ENCODE data around the gene TOGARAM2. TPM values are rescaled to one million over a fixed set of nuclear protein-coding genes. Genes with fewer than 3 reads are reported as not detected.

The TOGARAM2 gene
- total and polyA plus RNA-seq, 8 donors = 1.5 to 7.3 (median 4.1) TPM

DNA sequence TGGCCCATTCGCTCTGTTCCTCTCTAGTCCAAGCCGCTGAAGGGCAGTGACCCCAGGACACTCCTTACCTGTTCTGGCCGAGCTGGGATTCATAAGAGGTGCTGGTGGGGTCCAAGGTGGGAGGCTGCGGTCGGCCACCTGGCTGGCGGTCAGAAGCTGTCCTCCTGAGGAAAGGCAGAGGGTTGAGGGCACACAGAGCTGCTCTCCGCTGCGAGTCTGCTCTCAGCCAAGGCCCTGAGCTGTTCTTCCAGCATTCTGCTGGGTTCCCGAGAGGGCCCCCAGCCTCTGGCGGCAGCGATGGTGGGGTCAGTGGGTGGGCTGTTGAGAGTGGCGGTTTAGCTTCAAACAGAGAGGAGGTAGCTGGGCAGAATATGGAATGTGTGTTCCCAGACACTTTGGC is 89.4 kb downstream of the TOGARAM2 start:
- no peaks in the 10 kb centered on the region for H3K9me3 ChIP-seq
- no peak overlapping the region for H3K27ac ChIP-seq
- TF ChIP-seq, protein P1, sequence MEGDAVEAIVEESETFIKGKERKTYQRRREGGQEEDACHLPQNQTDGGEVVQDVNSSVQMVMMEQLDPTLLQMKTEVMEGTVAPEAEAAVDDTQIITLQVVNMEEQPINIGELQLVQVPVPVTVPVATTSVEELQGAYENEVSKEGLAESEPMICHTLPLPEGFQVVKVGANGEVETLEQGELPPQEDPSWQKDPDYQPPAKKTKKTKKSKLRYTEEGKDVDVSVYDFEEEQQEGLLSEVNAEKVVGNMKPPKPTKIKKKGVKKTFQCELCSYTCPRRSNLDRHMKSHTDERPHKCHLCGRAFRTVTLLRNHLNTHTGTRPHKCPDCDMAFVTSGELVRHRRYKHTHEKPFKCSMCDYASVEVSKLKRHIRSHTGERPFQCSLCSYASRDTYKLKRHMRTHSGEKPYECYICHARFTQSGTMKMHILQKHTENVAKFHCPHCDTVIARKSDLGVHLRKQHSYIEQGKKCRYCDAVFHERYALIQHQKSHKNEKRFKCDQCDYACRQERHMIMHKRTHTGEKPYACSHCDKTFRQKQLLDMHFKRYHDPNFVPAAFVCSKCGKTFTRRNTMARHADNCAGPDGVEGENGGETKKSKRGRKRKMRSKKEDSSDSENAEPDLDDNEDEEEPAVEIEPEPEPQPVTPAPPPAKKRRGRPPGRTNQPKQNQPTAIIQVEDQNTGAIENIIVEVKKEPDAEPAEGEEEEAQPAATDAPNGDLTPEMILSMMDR (IDR thresholded peaks at IDR 0.05) = no peak
- H3K4me1 ChIP-seq = peaks cover 0 to 22% of the 10 kb centered on the region in 2 donors
- no peak overlapping the region for H3K4me3 ChIP-seq
- intact Hi-C loops (cut with DNase I) = no loop called here
- H3K27me3 ChIP-seq = no peaks in the 10 kb centered on the region
- ATAC-seq = no peak
- H3K36me3 ChIP-seq = no peaks in the 10 kb centered on the region
- DNase-seq = no peak

DNA sequence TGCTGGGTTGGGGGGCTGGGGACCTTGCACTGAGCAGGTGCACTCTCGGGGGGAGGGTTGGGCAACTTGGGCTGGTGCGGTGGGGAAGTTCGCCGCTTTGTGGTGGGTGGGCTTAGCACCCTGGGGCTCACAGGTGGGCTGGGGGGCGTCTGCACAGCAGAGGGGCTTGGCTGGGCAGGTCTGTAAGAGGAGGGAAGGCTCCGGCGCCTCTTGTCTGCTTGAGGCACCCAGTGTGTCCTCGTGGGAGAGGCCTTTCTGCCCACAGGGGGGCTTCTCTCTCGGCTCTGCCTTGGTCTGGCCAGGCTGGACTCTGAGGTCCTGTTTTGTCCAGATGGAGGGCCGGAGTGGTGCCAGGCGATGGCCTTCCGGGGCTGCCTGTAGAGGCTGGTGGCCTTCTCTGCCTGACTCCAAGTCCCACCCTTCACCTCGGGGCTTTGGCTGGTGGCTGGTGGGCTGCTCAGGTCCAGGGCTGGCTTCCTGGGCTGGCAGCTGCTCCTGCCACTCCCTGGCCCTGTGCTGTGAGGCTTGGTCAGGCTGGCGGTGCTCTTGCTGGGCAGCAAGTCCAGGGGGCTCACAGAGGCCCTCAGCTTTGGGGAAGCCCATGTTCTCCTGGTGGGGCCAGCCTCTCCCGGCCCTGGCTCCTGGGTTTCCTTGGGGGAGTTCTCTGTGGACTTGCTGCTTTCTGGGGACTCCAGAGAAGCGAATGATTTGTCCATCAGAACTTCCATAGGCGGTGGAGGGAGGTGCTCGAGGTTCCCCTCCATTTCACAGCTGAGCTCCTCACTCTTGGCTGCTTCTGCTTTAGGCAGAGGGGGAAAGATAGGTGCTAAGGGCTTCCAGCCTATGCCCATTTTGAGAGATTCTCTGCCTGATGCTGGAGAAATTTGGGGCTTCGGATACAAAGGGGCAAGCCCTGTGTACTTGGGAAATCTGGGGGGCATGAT is 90.2 kb downstream of the TOGARAM2 start:
- no peaks in the 10 kb centered on the region for H3K9me3 ChIP-seq
- H3K4me1 ChIP-seq = peaks cover 0 to 14% of the 10 kb centered on the region in 2 donors
- DNase-seq = no peak
- intact Hi-C loops (cut with DNase I) = no loop called here
- no peaks in the 10 kb centered on the region for H3K36me3 ChIP-seq
- H3K27ac ChIP-seq = no peak overlapping the region
- TF ChIP-seq, protein P1 (IDR thresholded peaks at IDR 0.05) = no peak
- no peaks in the 10 kb centered on the region for H3K27me3 ChIP-seq
- H3K4me3 ChIP-seq = no peak overlapping the region
- ATAC-seq = no peak

DNA sequence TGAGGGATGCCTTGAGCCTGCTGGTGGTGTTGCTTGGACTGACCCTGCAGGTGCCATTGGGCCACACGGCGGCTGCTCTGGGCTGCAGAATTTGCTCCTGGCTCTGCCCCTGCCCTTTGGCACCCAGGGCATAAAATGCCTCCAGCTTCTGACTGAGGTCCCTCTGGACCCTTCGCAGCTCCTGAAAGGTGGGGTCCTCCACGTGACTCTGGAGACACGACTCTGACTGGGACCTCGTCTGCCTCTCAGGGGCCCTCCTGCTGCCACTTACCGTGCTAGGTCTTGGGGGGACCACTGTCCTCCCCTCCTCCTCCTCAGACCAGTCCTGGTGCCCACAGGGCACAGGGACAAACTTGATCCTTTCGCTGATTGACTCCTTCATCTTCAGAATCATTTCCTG is 91.2 kb downstream of the TOGARAM2 start:
- Histone ChIP-seq H3K4me3 (no peak overlapping the region), H3K4me1 (peaks cover 0 to 5% of the 10 kb centered on the region in 2 donors), H3K36me3 (no peaks in the 10 kb centered on the region), H3K9me3 (no peaks in the 10 kb centered on the region), H3K27ac (no peak overlapping the region), H3K27me3 (no peaks in the 10 kb centered on the region)
- ATAC-seq = no peak
- no peak for DNase-seq
- intact Hi-C loops (cut with DNase I) = no loop called here
- TF ChIP-seq, protein P1 (IDR thresholded peaks at IDR 0.05) = no peak

DNA sequence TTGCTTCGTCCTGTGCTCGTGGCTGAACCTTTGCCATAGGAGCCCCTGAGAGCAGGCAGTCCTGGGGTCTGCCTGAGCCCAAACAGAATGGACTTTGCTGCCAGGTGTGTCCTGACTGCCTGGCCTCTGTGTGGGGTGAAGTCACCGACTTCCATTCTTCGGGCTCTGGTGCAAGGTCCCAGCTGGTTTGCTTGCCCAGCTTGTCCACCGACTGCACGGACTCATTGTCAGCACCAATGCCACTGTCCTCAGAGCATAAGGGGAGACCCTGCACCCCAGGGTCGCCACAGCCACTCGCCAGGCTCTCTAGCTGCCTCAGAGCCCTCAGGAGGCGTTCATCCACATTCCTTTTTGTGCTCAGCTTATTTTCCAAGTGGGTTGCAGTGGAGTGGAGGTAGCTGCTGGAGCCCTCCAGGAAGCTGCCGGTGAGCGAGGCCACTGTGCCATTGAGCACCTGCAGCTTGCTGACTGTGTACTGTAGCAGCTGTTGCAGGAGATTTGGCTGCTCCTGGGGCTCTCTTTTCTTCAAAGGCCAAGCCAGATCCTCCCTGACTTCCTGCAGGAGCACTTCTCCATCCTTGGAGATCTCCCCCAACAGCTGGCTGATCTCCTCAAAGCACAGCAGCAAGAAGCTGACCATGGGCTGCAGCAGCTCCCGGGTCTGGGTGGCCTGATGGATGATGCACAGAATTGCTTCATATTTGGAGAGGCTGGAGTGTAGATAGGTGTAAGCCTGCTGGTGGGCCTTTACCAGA is 92.0 kb downstream of the TOGARAM2 start:
- ATAC-seq = no peak
- Histone ChIP-seq H3K27me3 (no peaks in the 10 kb centered on the region), H3K4me3 (no peak overlapping the region), H3K9me3 (no peaks in the 10 kb centered on the region), H3K36me3 (no peaks in the 10 kb centered on the region), H3K27ac (no peak overlapping the region), H3K4me1 (no peaks in the 10 kb centered on the region)
- DNase-seq = no peak
- intact Hi-C loops (cut with DNase I) = no loop called here
- TF ChIP-seq, protein P1 (IDR thresholded peaks at IDR 0.05) = no peak

GRCh38 chr2:29073933-29074332 is 92.8 kb downstream of the TOGARAM2 start:
- TF ChIP-seq, protein P1 (IDR thresholded peaks at IDR 0.05) = no peak
- no peak overlapping the region for H3K27ac ChIP-seq
- no peaks in the 10 kb centered on the region for H3K36me3 ChIP-seq
- no peak overlapping the region for H3K4me3 ChIP-seq
- DNase-seq (no peak), ATAC-seq (no peak)
- H3K4me1 ChIP-seq = no peaks in the 10 kb centered on the region
- no peaks in the 10 kb centered on the region for H3K27me3 ChIP-seq
- intact Hi-C loops (cut with DNase I) = no loop called here
- peaks cover 0 to 2% of the 10 kb centered on the region in 2 donors for H3K9me3 ChIP-seq

Measured in left lung (tissue), 10 donors.